GM12801 (cell line): ENCODE results near the gene CAPN13.

ENCODE experiments used
- TF ChIP-seq, protein P1 (sequence below): IDR thresholded peaks from one replicate; pipeline ENCODE4 v1.5.1; 2011; ENCODE audit warnings: control low read depth; ENCODE audit not compliant: insufficient read length; ENCODE audit errors: extremely low read depth

Gene CAPN13

DNA sequence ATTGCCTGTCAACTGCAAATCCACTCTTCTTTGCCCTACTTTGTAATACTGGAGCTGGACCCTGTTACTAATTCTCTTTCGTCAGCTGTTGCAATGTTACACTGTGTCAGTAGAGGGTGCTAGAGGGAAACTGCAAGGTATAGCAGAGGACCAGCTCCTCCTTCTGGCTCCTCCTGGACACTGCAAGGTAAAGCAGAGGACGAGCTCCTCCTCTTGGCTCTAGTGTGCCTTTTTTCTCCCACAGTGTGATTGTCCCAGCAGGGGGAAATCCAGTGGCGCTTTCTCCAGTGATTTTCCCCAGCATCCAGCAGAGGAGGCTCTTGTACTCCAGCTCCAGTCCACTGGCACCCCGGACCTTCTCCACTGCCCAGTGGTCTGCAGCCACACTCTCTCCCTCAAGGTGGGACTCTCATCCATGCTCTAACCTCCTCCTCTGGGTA is 95.6 kb downstream of the CAPN13 start:
- TF ChIP-seq, protein P1, sequence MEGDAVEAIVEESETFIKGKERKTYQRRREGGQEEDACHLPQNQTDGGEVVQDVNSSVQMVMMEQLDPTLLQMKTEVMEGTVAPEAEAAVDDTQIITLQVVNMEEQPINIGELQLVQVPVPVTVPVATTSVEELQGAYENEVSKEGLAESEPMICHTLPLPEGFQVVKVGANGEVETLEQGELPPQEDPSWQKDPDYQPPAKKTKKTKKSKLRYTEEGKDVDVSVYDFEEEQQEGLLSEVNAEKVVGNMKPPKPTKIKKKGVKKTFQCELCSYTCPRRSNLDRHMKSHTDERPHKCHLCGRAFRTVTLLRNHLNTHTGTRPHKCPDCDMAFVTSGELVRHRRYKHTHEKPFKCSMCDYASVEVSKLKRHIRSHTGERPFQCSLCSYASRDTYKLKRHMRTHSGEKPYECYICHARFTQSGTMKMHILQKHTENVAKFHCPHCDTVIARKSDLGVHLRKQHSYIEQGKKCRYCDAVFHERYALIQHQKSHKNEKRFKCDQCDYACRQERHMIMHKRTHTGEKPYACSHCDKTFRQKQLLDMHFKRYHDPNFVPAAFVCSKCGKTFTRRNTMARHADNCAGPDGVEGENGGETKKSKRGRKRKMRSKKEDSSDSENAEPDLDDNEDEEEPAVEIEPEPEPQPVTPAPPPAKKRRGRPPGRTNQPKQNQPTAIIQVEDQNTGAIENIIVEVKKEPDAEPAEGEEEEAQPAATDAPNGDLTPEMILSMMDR: peak; percentile 100

DNA sequence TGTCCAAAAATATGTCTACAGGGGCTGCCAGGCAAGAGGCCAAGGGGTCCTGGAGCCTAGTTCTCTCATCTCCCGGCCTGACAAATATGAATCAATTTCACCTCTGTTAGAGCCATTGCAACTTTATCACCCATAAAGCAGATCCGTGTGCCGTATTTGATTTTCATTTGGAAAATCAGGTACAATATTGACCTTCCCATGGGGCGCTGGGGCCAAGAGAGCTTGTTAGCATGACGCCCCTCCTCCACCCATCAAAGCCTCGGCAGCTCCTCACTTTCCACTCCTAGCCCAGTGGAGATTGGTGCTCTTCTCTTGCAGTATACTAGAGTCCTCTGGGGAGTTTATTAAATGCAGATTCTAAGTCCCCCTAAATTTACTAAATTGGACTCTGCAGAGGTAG is 96.8 kb downstream of the CAPN13 start:
- TF ChIP-seq, protein P1: no peak

- TF ChIP-seq, protein P1: no peak
These were observed 97.2 kb downstream of the CAPN13 start for GRCh38 chr2:30710016-30710415.

GRCh38 chr2:30709516-30709915 is 97.7 kb downstream of the CAPN13 start:
- TF ChIP-seq, protein P1: no peak

- TF ChIP-seq, protein P1: no peak
These were observed 98.6 kb downstream of the CAPN13 start for GRCh38 chr2:30708491-30709290.

GRCh38 chr2:30707304-30707903 is 99.8 kb downstream of the CAPN13 start:
- TF ChIP-seq, protein P1: no peak

DNA sequence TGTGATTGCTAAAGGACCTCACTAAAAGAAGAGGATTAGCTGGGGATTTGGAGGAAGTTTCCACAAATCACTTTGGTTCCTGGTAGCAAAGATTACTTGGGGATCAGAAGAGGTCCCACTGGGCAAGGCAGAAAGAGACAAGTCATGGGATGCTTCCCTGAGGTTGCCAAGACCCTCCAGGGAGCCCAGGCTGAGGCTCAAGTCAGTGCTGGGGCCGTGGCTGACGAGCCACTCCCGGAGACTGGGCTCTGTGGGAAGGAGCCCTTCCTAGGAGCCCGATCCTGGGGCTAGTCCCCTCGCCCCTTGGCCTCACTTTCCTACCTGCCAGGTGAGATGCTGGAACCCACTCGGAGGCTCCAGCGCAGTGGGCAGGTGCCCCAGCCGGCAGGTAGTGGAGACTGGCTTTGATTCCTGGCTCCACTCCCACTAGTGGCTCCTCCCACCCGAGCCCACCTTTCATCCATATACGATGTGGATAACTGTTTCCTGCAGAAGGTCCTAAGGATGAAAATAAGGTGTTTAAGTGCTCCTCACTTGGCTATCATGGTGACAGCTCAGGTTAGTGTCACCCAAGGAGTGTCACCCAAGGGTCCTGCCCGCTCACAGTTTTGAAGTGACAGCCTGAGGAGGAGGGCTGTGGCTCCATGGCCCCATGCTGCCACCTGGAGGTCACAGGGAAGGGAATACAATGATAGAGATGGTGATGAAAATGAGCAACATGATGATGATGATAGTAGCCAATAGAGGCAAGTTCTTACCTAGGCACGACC is 100.5 kb downstream of the CAPN13 start:
- TF ChIP-seq, protein P1: no peak
